ENCODE data around the gene BORCS6. TPM values are rescaled to one million over a fixed set of nuclear protein-coding genes. Genes with fewer than 3 reads are reported as not detected.

Gene BORCS6
- total RNA-seq, 1 donor = 9.4 TPM

GRCh38 chr17:8153031-8153451, 36.9 kb downstream of the BORCS6 start:
- peak overlapping the region; percentile 92 for H3K4me2 ChIP-seq (ENCODE audit: insufficient read depth, low read length)

GRCh38 chr17:8152112-8152775, 37.7 kb downstream of the BORCS6 start, which contains the start of gene PER1:
PER1 (minus strand) TSS chr17:8152404; CDS start chr17:8150706, 1,698 bp downstream.
- peak within 1 kb of the TSS; percentile 100 for H3K27ac ChIP-seq (ENCODE audit: low read depth, low read length)
- H3K4me2 ChIP-seq (ENCODE audit: insufficient read depth, low read length) = peak within 1 kb of the TSS; percentile 92
- H3K79me2 ChIP-seq (ENCODE audit: insufficient read depth, low read length) = peaks cover 34% of the 10 kb centered on the region
- H3K4me1 ChIP-seq (ENCODE audit: insufficient read depth, low read length) = peaks cover 53% of the 10 kb centered on the region
- H3K4me3 ChIP-seq (ENCODE audit: insufficient read depth, low read length) = peak within 1 kb of the TSS; percentile 79
- no peaks in the 10 kb centered on the region for H3K9me3 ChIP-seq (ENCODE audit: low read depth, low read length)
- peaks cover 33% of the 10 kb centered on the region for H3K36me3 ChIP-seq (ENCODE audit: insufficient read depth, low read length)
- H3K27me3 ChIP-seq (ENCODE audit: insufficient read depth, low read length) = no peaks in the 10 kb centered on the region
- H4K20me1 ChIP-seq (ENCODE audit: insufficient read depth, low read length) = peaks cover 27% of the 10 kb centered on the region
- TF ChIP-seq CTCF (IDR thresholded peaks at IDR 0.05; ENCODE audit: extremely low read depth, low read depth, low read length) = no peak
- no peak within 1 kb of the TSS for H2AFZ ChIP-seq (ENCODE audit: low read length)
- DNase-seq (ENCODE audit: insufficient read length, low spot score, missing footprints) = peak; percentile 99

More at GRCh38 chr17:8153031-8153451, 36.9 kb downstream of the BORCS6 start:
- Histone ChIP-seq H3K27ac (ENCODE audit: low read depth, low read length) (peak overlapping the region; percentile 100), H3K36me3 (ENCODE audit: insufficient read depth, low read length) (peaks cover 25% of the 10 kb centered on the region), H3K9me3 (ENCODE audit: low read depth, low read length) (no peaks in the 10 kb centered on the region), H3K79me2 (ENCODE audit: insufficient read depth, low read length) (peaks cover 34% of the 10 kb centered on the region), H4K20me1 (ENCODE audit: insufficient read depth, low read length) (peaks cover 24% of the 10 kb centered on the region), H3K4me1 (ENCODE audit: insufficient read depth, low read length) (peaks cover 53% of the 10 kb centered on the region), H3K27me3 (ENCODE audit: insufficient read depth, low read length) (no peaks in the 10 kb centered on the region), H3K4me3 (ENCODE audit: insufficient read depth, low read length) (peak overlapping the region; percentile 79), H2AFZ (ENCODE audit: low read length) (no peak overlapping the region)
- TF ChIP-seq CTCF (IDR thresholded peaks at IDR 0.05; ENCODE audit: extremely low read depth, low read depth, low read length) = no peak
- no peak for DNase-seq (ENCODE audit: insufficient read length, low spot score, missing footprints)

GRCh38 chr17:8151641-8152111, 38.3 kb downstream of the BORCS6 start:
- peaks cover 39% of the 10 kb centered on the region for H3K36me3 ChIP-seq (ENCODE audit: insufficient read depth, low read length)
- peak; percentile 93 for DNase-seq (ENCODE audit: insufficient read length, low spot score, missing footprints)
- peaks cover 32% of the 10 kb centered on the region for H4K20me1 ChIP-seq (ENCODE audit: insufficient read depth, low read length)
- H3K9me3 ChIP-seq (ENCODE audit: low read depth, low read length) = no peaks in the 10 kb centered on the region
- peak overlapping the region; percentile 79 for H3K4me3 ChIP-seq (ENCODE audit: insufficient read depth, low read length)
- H3K79me2 ChIP-seq (ENCODE audit: insufficient read depth, low read length) = peaks cover 34% of the 10 kb centered on the region
- H2AFZ ChIP-seq (ENCODE audit: low read length) = no peak overlapping the region
- no peaks in the 10 kb centered on the region for H3K27me3 ChIP-seq (ENCODE audit: insufficient read depth, low read length)
- no peak for TF ChIP-seq CTCF (IDR thresholded peaks at IDR 0.05; ENCODE audit: extremely low read depth, low read depth, low read length)
- H3K27ac ChIP-seq (ENCODE audit: low read depth, low read length) = peak overlapping the region; percentile 100
- peaks cover 48% of the 10 kb centered on the region for H3K4me1 ChIP-seq (ENCODE audit: insufficient read depth, low read length)
- H3K4me2 ChIP-seq (ENCODE audit: insufficient read depth, low read length) = peak overlapping the region; percentile 92

- no peak overlapping the region for H2AFZ ChIP-seq (ENCODE audit: low read length)
- peaks cover 44% of the 10 kb centered on the region for H3K36me3 ChIP-seq (ENCODE audit: insufficient read depth, low read length)
- DNase-seq (ENCODE audit: insufficient read length, low spot score, missing footprints) = peak; percentile 97
- TF ChIP-seq CTCF (IDR thresholded peaks at IDR 0.05; ENCODE audit: extremely low read depth, low read depth, low read length) = no peak
- peak overlapping the region; percentile 79 for H3K4me3 ChIP-seq (ENCODE audit: insufficient read depth, low read length)
- no peaks in the 10 kb centered on the region for H3K27me3 ChIP-seq (ENCODE audit: insufficient read depth, low read length)
- H4K20me1 ChIP-seq (ENCODE audit: insufficient read depth, low read length) = peaks cover 36% of the 10 kb centered on the region
- peak overlapping the region; percentile 100 for H3K27ac ChIP-seq (ENCODE audit: low read depth, low read length)
- H3K4me2 ChIP-seq (ENCODE audit: insufficient read depth, low read length) = peak overlapping the region; percentile 92
- H3K9me3 ChIP-seq (ENCODE audit: low read depth, low read length) = no peaks in the 10 kb centered on the region
- peaks cover 48% of the 10 kb centered on the region for H3K4me1 ChIP-seq (ENCODE audit: insufficient read depth, low read length)
- H3K79me2 ChIP-seq (ENCODE audit: insufficient read depth, low read length) = peaks cover 34% of the 10 kb centered on the region
These were observed 38.8 kb downstream of the BORCS6 start for GRCh38 chr17:8151120-8151640.
